ENCODE measurements around the gene PROS1. TPM values are rescaled to one million over a fixed set of nuclear protein-coding genes. Genes with fewer than 3 reads are reported as not detected.

Gene PROS1
- total and polyA plus RNA-seq, 2 of the 4 experiments (the other 2 are of a cell fraction), result 1.6 to 2.8 TPM

- Histone ChIP-seq H4K20me1 (ENCODE audit: insufficient read depth, low read length) (no peaks in the 10 kb centered on the region), H3K4me1 (ENCODE audit: control insufficient read depth, insufficient read depth, low read length) (no peaks in the 10 kb centered on the region), H3K4ac (ENCODE audit: low read depth, low read length) (no peak overlapping the region), H2BK15ac (ENCODE audit: low read depth, low read length) (no peak overlapping the region), H2BK120ac (ENCODE audit: low read depth, low read length) (no peak overlapping the region), H3K79me1 (ENCODE audit: low read depth in 1 of 2, low read length in 2 of 2) (no peaks in the 10 kb centered on the region), H2BK5ac (ENCODE audit: low read depth, low read length, poor library complexity, severe bottlenecking) (no peak overlapping the region), H4K5ac (ENCODE audit: low read depth, low read length) (no peak overlapping the region), H3K23ac (ENCODE audit: low read depth, low read length) (no peak overlapping the region), H2AFZ (replicated peaks; ENCODE audit: low read length, poor library complexity) (no peak overlapping the region), H3K9me3 (ENCODE audit: control insufficient read depth, insufficient read depth, low read length) (no peaks in the 10 kb centered on the region), H3K36me3 (ENCODE audit: control insufficient read depth, insufficient read depth, low read length) (no peaks in the 10 kb centered on the region), H2AK5ac (ENCODE audit: low read depth, low read length) (no peak overlapping the region), H4K91ac (ENCODE audit: insufficient read depth, low read depth, low read length) (no peak overlapping the region), H3K4me2 (ENCODE audit: low read depth, low read length) (no peak overlapping the region), H3K27ac (ENCODE audit: insufficient read depth, low read length) (no peak overlapping the region), H3K56ac (ENCODE audit: extremely low read depth, insufficient read depth, low read length) (no peak overlapping the region), H2BK20ac (ENCODE audit: low read depth, low read length) (no peak overlapping the region), H4K8ac (ENCODE audit: low read depth in 2 of 2, low read length in 2 of 2) (no peak overlapping the region), H3K27me3 (ENCODE audit: control insufficient read depth, insufficient read depth, low read length) (no peaks in the 10 kb centered on the region), H2AK9ac (replicated peaks; ENCODE audit: low read depth, low read length, poor library complexity) (no peak overlapping the region), H3K4me3 (ENCODE audit: insufficient read depth, low read depth, low read length) (no peak overlapping the region), H3K9ac (ENCODE audit: low read depth, low read length) (no peak overlapping the region), H3K14ac (replicated peaks; ENCODE audit: low read depth, low read length) (no peak overlapping the region), H3K9me1 (ENCODE audit: insufficient read depth, low read length) (no peaks in the 10 kb centered on the region), H3K18ac (ENCODE audit: low read depth, low read length) (no peak overlapping the region)
- CTCF ChIA-PET, result no interaction called here
- intact Hi-C loops (cut with micrococcal nuclease), result no loop called here
- ATAC-seq (ENCODE audit: low read depth) (no peak), DNase-seq (no peak)
- in situ Hi-C loops (cut with MboI; ENCODE audit: low sequenced_read_pairs), result no loop called here
- dilution Hi-C loops (cut with HindIII; ENCODE audit: low sequenced_read_pairs, unreplicated experiment), result no loop called here
- POLR2A ChIA-PET (ENCODE audit: unreplicated experiment), result no interaction called here
- TF ChIP-seq BHLHE40 (IDR thresholded peaks at IDR 0.05; ENCODE audit: low read depth, low read length) (no peak), RAD21 (IDR thresholded peaks at IDR 0.05; ENCODE audit: low read length) (no peak), FOS (IDR thresholded peaks at IDR 0.05; ENCODE audit: low read depth, low read length) (no peak), MAFK (IDR thresholded peaks at IDR 0.05; ENCODE audit: low read depth, low read length) (no peak), CEBPB (IDR thresholded peaks at IDR 0.05; ENCODE audit: low read depth, low read length) (no peak), RFX5 (IDR thresholded peaks at IDR 0.05; ENCODE audit: low read depth, low read length) (no peak), RCOR1 (IDR thresholded peaks at IDR 0.05; ENCODE audit: insufficient replicate concordance, low read length) (no peak), SMC3 (IDR thresholded peaks at IDR 0.05; ENCODE audit: low read depth, low read length) (no peak), MAZ (IDR thresholded peaks at IDR 0.05; ENCODE audit: borderline replicate concordance, low read depth, low read length) (no peak), NFE2L2 (IDR thresholded peaks at IDR 0.05; ENCODE audit: low read depth, low read length) (no peak), POLR2A (IDR thresholded peaks at IDR 0.05; ENCODE audit: low read depth, low read length) (no peak), MXI1 (IDR thresholded peaks at IDR 0.05; ENCODE audit: borderline replicate concordance, low read depth, low read length) (no peak), USF2 (IDR thresholded peaks at IDR 0.05; ENCODE audit: low read depth, low read length) (no peak), CHD1 (IDR thresholded peaks at IDR 0.05; ENCODE audit: low read depth, low read length) (no peak)
- TF ChIP-seq, protein P1, sequence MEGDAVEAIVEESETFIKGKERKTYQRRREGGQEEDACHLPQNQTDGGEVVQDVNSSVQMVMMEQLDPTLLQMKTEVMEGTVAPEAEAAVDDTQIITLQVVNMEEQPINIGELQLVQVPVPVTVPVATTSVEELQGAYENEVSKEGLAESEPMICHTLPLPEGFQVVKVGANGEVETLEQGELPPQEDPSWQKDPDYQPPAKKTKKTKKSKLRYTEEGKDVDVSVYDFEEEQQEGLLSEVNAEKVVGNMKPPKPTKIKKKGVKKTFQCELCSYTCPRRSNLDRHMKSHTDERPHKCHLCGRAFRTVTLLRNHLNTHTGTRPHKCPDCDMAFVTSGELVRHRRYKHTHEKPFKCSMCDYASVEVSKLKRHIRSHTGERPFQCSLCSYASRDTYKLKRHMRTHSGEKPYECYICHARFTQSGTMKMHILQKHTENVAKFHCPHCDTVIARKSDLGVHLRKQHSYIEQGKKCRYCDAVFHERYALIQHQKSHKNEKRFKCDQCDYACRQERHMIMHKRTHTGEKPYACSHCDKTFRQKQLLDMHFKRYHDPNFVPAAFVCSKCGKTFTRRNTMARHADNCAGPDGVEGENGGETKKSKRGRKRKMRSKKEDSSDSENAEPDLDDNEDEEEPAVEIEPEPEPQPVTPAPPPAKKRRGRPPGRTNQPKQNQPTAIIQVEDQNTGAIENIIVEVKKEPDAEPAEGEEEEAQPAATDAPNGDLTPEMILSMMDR (conservative IDR thresholded peaks at IDR 0.05; ENCODE audit: low read depth, low read length), result no peak
- TF ChIP-seq, protein P2, sequence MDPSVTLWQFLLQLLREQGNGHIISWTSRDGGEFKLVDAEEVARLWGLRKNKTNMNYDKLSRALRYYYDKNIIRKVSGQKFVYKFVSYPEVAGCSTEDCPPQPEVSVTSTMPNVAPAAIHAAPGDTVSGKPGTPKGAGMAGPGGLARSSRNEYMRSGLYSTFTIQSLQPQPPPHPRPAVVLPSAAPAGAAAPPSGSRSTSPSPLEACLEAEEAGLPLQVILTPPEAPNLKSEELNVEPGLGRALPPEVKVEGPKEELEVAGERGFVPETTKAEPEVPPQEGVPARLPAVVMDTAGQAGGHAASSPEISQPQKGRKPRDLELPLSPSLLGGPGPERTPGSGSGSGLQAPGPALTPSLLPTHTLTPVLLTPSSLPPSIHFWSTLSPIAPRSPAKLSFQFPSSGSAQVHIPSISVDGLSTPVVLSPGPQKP (IDR thresholded peaks at IDR 0.05; ENCODE audit: borderline replicate concordance, low read depth, low read length), result no peak
- BruUV-seq (replicated peaks), result no TSS peak
- 70% methylated on average over 5 of the region's 9 CpGs; no CpG with 5 or more reads in 1 of the 2 experiments for WGBS, 2 experiments (ENCODE audit: extremely low coverage in 2 of 2, insufficient read length in 1 of 2)
Observed at GRCh38 chr3:93906245-93906644, 67.5 kb downstream of the PROS1 start.

Data from IMR-90 (cell line).